Stimulated activated CD8-positive, alpha-beta memory T cell treated with anti-CD3 and anti-CD28 coated beads, Interleukin-7, amount 100 ng/mL, for 24 hours (primary cell): ENCODE results near the gene SESN2.
"Not testable (repeated sequence)": the region's sequence is repeated elsewhere in the genome, so short reads cannot be mapped to it uniquely, and the experiment has no call there.

Experiments
- DNase-seq: peaks from one replicate; pipeline ENCODE4 v3.0.0-alpha.2; 2020; ENCODE audit warnings: low read depth

SESN2 gene

DNA sequence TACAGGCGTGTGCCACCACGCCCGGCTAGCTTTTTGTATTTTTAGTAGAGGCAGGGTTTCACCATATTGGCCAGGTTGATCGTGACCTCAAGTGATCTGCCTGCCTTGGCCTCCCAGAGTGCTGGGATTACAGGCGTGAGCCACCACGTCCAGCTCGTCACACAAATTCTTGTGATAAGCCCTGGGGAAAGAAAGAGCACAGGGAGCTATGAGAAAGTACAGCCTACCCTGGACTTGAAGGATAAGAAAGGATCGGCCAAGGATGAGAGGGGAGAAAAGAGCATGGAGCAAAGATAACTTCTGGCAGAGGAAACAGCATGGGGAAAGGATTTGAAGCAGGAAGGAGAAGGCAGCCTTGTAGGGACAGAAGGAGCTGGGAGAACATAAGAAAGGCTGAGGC lies 29.2 kb downstream of the SESN2 start:
- no peak for DNase-seq

- no peak for DNase-seq
Measured at GRCh38 chr1:28290851-28291250, 31.5 kb downstream of the SESN2 start.

DNA sequence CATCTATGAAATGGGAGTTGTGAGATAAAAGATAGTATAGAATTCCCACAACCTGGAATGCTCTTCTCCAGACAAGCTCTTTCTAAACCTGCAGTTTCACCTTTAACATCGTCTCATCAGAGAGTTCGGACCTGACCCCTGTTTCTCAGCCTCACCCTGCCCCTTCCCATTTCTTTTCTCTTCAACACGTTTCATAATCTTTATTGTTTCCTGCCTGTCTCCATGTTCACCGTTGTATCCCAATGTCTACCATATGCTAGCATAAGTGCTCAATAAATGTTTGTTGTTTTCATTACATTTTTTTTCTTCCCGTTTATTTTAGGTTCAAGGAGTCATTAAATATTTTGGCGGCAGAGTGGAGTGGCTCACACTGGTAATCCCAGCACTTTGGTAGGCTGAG lies 32.4 kb downstream of the SESN2 start:
- no peak for DNase-seq

DNA sequence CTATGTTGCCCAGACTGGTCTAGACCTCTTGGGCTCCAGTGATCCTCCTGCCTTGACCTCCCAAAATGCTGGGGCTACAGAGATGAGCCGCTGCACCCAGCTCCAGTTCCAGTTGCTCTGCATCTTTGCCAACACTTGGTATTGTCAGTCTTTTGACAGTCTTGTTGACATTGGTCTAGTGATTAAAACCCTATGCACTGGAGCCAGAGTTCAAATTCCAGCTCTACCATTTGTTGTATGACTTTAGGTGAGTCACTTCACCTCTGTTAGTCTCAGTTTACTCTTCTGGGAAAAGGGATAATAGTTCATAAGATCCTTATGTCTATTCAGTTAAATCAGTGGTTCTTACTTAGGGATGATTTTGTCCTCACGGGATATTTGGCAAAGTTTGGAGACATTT lies 36.6 kb downstream of the SESN2 start:
- DNase-seq, result no peak

DNA sequence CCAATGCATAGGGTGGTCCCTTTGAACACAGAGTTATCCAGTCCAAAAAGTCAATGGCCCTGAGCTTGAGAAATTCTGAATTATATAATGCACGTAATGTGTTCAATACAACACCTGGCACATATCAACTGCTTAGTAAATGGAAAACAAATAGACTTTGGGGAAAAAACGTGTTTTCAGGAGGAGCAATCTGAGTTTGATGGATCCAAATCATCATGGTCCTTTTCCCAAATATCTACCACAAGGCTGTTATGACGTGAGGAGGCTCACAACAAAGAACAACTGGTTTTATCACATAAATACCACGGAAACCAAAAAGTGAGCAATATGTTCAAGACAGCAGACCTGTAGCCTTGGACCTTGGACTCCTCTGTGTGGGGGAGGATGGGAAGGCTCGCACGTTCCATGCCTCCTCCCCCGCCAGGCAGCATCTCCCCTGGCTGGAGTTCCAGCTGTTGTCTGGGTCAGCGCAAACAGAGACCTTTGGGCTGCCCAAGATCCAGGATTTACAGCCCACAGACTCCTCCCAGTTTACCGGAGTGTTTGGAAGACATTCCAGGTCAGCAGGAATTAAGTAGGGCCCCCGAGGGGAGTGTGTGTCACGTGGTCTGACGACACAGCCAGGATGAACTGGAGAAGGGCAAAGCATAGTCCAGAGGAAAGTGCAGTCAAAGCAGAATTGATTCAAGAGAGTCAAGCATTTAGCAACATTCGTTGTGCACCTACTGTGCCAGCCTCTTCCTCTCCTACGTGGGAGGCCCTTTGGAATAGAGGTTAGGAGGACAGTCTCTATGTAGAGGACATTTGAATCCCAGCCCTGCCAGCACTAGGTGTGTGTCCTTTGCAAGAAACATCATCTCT lies 37.3 kb downstream of the SESN2 start:
- no peak for DNase-seq

DNA sequence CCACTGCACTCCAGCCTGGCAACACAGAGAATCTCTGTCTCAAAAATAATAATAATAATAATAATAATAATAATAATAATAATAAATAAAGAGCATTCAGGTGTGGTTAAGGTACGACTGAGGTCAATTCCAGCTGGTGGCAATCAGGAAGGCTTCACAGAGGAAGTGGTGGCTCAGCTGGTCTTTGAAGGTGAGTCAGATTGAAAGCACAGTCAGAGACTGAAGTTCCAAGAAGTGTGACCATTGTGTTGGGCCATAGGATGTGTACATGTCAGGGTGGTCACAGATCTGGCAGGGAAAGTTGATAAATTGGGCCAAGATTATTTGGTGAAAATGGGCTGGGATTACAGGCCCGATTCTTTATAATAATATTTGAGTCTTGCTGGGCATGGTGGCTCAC lies 38.5 kb downstream of the SESN2 start:
- no peak for DNase-seq

GRCh38 chr1:28298438-28298837 lies 39.1 kb downstream of the SESN2 start:
- no peak for DNase-seq

- no peak for DNase-seq
Measured at GRCh38 chr1:28301368-28302174, 42.3 kb downstream of the SESN2 start.

DNA sequence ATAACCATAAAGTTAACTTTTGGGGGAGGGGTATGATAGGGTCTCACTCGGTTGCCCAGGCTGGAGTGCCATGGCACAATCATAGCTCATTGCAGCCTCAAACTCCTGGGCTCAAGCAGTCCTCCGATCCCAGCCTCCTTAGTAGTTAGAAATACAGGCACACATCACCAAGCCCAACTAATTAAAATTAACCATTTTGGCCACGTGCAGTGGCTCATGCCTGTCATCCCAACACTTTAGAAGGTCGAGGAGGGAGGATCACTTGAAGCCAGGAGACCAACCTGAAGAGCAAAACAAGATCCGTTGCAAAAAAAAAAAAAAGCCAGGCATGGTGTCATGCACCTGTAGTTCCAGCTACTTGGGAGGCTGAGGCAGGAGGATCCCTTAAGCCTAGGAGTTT lies 42.9 kb downstream of the SESN2 start:
- no peak for DNase-seq

GRCh38 chr1:28306301-28306949 lies 47.1 kb downstream of the SESN2 start:
- DNase-seq, result no peak

DNA sequence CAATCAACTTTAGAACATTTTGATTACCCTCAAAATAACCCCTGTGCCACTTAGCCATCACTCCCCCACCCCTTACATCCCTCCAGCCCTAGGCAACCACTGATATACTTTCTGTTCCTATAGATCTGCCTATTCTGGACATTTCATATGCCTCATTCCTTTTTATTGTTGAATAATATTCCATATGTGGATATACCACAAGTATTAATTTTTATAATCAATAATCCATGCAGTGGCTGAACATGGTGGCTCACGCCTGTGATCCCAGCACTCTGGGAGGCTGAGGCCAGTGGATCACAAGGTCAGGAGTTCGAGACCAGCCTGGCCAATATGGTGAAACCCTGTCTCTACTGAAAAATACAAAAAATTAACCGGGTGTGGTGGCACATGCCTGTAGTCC lies 49.4 kb downstream of the SESN2 start:
- no peak for DNase-seq

DNA sequence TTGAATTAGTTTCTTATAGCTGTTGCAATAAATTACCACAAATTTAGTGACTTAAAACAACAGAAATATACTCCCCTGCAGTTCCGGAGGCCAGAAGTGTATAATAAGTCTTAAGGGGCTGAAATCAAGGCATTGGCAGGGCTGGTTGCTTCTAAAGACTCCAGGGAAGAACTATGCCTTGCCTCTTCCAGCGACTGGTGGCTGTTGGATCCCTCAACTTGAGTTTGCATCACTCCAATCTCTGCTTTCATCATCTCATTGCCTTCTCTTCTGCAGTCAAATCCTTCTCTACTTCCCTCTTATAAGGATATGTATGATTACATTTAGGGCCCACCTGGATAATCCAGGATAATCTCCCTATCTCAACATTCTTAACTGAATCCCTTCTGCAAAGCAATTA lies 50.4 kb downstream of the SESN2 start:
- DNase-seq, result no peak

GRCh38 chr1:28313702-28314546 lies 54.6 kb downstream of the SESN2 start:
- DNase-seq, result no peak

DNA sequence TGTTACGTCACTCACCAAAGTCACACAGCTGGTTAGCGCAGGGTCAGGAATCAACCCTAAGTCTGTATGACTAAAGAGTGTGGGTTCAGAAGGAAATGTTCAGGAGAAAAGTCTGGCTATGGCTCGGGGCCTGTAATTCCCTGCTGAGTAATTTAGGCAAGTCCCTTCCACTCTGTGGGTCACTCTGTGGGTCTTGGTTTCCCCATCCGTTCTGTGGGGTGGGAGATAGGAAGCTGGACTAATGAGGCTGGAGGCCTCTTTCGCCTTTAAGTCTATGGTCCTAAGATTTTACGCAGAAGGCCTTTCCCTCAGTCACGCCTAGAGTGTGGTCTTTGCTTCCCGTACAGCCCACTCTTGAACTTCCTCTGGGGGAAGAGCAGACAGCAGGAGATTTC lies 55.2 kb downstream of the SESN2 start:
- DNase-seq, result no peak

- no peak for DNase-seq
Measured at GRCh38 chr1:28317014-28317413, 57.7 kb downstream of the SESN2 start.

DNA sequence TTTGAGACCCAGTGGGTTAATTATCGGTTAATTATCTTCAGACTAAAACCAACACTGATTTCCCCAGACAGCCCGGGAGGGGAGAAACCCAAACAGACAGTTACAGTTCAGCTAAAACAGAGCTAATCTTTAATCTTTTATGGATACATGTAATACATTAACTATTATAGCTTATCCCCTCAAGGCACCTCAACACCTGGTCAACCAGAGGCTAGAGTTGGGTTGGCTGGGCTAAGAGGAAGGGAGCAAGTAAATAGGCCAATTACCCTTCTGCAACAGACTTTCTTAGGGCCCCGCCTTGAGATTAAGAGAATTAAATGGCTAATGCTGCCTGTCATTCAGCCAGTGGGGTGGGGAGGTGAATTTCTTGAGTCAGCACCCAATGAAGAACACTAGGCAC lies 62.9 kb downstream of the SESN2 start:
- no peak for DNase-seq

GRCh38 chr1:28323720-28324119 lies 64.4 kb downstream of the SESN2 start:
- DNase-seq, result no peak

DNA sequence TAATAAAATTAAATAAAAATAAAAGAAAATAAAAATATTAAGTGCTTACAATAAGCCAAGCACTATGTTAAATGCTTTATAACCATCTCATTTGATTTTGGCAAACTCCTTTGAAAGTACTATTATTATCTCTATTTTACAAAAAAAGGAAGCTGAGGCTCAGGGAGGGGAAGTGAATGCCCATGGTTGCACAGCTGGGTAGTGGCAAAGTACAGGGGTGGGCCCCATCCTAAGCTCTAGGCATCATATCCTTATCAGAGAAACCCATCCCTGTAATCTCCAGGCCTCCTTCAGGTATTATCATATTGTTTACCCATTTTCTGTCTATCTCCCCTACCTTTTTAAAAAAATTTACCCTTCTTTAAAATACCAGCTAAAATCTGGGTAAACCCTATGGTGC lies 67.2 kb downstream of the SESN2 start:
- DNase-seq, result no peak

DNA sequence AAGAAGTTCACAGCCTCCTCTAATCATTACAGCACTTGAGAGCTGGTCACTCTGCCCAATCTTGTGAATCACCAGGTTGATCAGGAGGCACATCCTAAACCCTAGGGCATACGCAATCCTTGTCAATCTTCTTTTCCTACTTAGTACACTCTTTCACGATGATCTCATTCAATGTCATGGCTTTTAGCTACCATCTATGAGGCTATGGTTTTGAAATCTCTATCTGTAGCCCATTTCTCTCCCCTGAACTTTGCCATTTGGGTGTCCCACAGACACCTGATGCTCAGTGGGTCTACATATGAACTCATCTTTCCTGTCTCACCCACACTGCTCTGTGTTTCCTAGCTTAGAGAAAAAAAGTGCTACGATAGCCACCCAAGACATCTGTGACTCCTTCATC lies 67.7 kb downstream of the SESN2 start:
- DNase-seq, result no peak

- DNase-seq, result not testable (repeated sequence)
Measured at GRCh38 chr1:28327431-28327830, 68.1 kb downstream of the SESN2 start.

- DNase-seq, result no peak
Measured at GRCh38 chr1:28328228-28328648, 68.9 kb downstream of the SESN2 start.
